HCT116 (cell line): ENCODE data around the gene CMBL. TPM values are rescaled to one million over a fixed set of nuclear protein-coding genes. Genes with fewer than 3 reads are reported as not detected.

ENCODE experiments used
- ATAC-seq: fragments of 200-7000 bp; cut with Tn5 transposase; 2 replicates; pipeline ENCODE4 v1.9.1; 2020; ENCODE audit warnings: mild to moderate bottlenecking, moderate library complexity
- BruUV-seq: library from RNA; stranded (reverse); fragments of 400-500 nt; replicated peaks from 2 replicates; lab custom pipeline; 2021; lab: Mats Ljungman, UMichigan
- CTCF ChIA-PET: fragments of 300-600 bp; sonication (Branson Sonifier 250); formaldehyde crosslinking; loops from one replicate; lab custom pipeline; 2021; ENCODE audit warnings: antibody characterized with exemption; lab: Charles Lee
- POLR2A ChIA-PET: fragments of 300-600, 350-600 bp; sonication (Branson Sonifier 250); formaldehyde crosslinking; loops from one replicate; lab custom pipeline; 2021; ENCODE audit warnings: antibody characterized with exemption; lab: Charles Lee
- RAD21 ChIA-PET, 2 experiments: fragments of 300-600 bp; sonication (Branson Sonifier 250); formaldehyde crosslinking; loops; one replicate each; lab custom pipeline; 2023; ENCODE audit warnings: low total read pairs in 2 of 2; ENCODE audit not compliant: uncharacterized antibody in 2 of 2, unreplicated experiment in 2 of 2, low non-redundant PET in 1 of 2; lab: Charles Lee
- DNase-seq: peaks from one replicate; pipeline ENCODE4 v3.0.0-alpha.2; 2010; ENCODE audit warnings: low read depth, low spot score
- H2AFZ ChIP-seq: fragments of 200-600 bp; shearing (Covaris generic), sonication (generic); 2 replicates; pipeline ENCODE4 v1.6.1; 2017; ENCODE audit warnings: low read depth, mixed run types, mixed read lengths, antibody characterized with exemption, low read length; ENCODE audit not compliant: poor library complexity, severe bottlenecking
- H3K27ac ChIP-seq: 2 replicates; pipeline ENCODE4 v1.5.1; 2012; ENCODE audit warnings: low read depth, low read length
- H3K27me3 ChIP-seq: fragments of 200-600 bp; sonication (generic); 2 replicates; pipeline ENCODE4 v1.6.1; 2016; ENCODE audit warnings: mixed run types, low read length, mixed read lengths; ENCODE audit not compliant: insufficient read depth
- H3K36me3 ChIP-seq, 2 experiments: fragments of 200-500 bp in 1 of 2; fragments of 200-600 bp in 1 of 2; sonication (Bioruptor generic) in 1 of 2; sonication (generic) in 1 of 2; 2 replicates each; pipeline versions ENCODE4 v1.5.1 to v1.6.1; 2014 to 2016; ENCODE audit warnings: low read length in 2 of 2, inconsistent platforms in 1 of 2, mixed read lengths in 1 of 2, mixed run types in 1 of 2; ENCODE audit not compliant: insufficient read depth in 2 of 2, control insufficient read depth in 1 of 2
- H3K4me1 ChIP-seq, 2 experiments: fragments of 200-600 bp in 1 of 2; sonication (generic) in 1 of 2; 2 replicates each; pipeline versions ENCODE4 v1.5.1 to v1.6.1; 2012 to 2017; ENCODE audit warnings: low read length in 2 of 2, inconsistent platforms in 1 of 2, mild to moderate bottlenecking in 1 of 2, mixed read lengths in 1 of 2, mixed run types in 1 of 2, moderate library complexity in 1 of 2; ENCODE audit not compliant: insufficient read depth in 2 of 2, control insufficient read depth in 1 of 2
- H3K4me2 ChIP-seq: fragments of 200-600 bp; sonication (generic); 2 replicates; pipeline ENCODE4 v1.6.1; 2017; ENCODE audit warnings: mixed run types, low read length, mixed read lengths
- H3K4me3 ChIP-seq, 2 experiments: fragments of 200-600 bp in 1 of 2; sonication (generic) in 1 of 2; replicated peaks in 1 of 2; 2 replicates each; pipeline ENCODE4 v1.5.1; 2011 to 2016; ENCODE audit warnings: low read length in 2 of 2, control low read depth in 1 of 2, low read depth in 1 of 2, mild to moderate bottlenecking in 1 of 2, mixed read lengths in 1 of 2, mixed run types in 1 of 2
- H3K79me2 ChIP-seq: fragments of 200-600 bp; sonication (generic); 2 replicates; pipeline ENCODE4 v1.6.1; 2017; ENCODE audit warnings: mild to moderate bottlenecking, mixed run types, low read length, moderate library complexity, mixed read lengths; ENCODE audit not compliant: insufficient read depth
- H3K9ac ChIP-seq: fragments of 200-600 bp; sonication (generic); 2 replicates; pipeline ENCODE4 v1.6.1; 2016; ENCODE audit warnings: low read length, mixed read lengths
- H3K9me2 ChIP-seq: fragments of 200-600 bp; sonication (generic), shearing (Covaris generic); 2 replicates; pipeline ENCODE4 v1.6.1; 2017; ENCODE audit warnings: mixed run types, mild to moderate bottlenecking, moderate library complexity; ENCODE audit not compliant: insufficient read depth
- H3K9me3 ChIP-seq, 2 experiments: fragments of 200-500 bp in 1 of 2; fragments of 200-600 bp in 1 of 2; sonication (Bioruptor generic) in 1 of 2; sonication (generic) in 1 of 2; 2 replicates each; pipeline ENCODE4 v1.6.1; 2014 to 2017; ENCODE audit warnings: low read length in 2 of 2, mixed read lengths in 2 of 2, inconsistent platforms in 1 of 2, low read depth in 1 of 2, mild to moderate bottlenecking in 1 of 2, mixed run types in 1 of 2, moderate library complexity in 1 of 2; ENCODE audit not compliant: control insufficient read depth in 1 of 2, insufficient read depth in 1 of 2
- H4K20me1 ChIP-seq: fragments of 200-600 bp; sonication (generic), shearing (Covaris generic); 2 replicates; pipeline ENCODE4 v1.6.1; 2017; ENCODE audit warnings: mixed run types, mild to moderate bottlenecking, moderate library complexity; ENCODE audit not compliant: insufficient read depth
- CEBPB ChIP-seq: IDR thresholded peaks from 2 replicates; pipeline ENCODE4 v1.6.1; 2012; ENCODE audit warnings: low read depth
- CTCF ChIP-seq, 3 experiments: fragments of 200-600 bp in 1 of 3; sonication (generic) in 1 of 3; IDR thresholded peaks in 2 of 3; conservative IDR thresholded peaks in 1 of 3; 2 replicates each; pipeline ENCODE4 v1.5.1; 2012 to 2017; ENCODE audit warnings: low read depth in 2 of 3, low read length in 2 of 3, antibody characterized with exemption in 1 of 3, borderline replicate concordance in 1 of 3, control low read depth in 1 of 3, mild to moderate bottlenecking in 1 of 3, mixed read lengths in 1 of 3, mixed run types in 1 of 3, moderate library complexity in 1 of 3; ENCODE audit not compliant: insufficient read depth in 1 of 3
- EGR1 ChIP-seq: IDR thresholded peaks from 2 replicates; pipeline ENCODE4 v1.6.1; 2012; ENCODE audit warnings: low read depth
- ELF1 ChIP-seq: IDR thresholded peaks from 2 replicates; pipeline ENCODE4 v1.6.1; 2012; ENCODE audit warnings: low read depth, borderline replicate concordance
- MAX ChIP-seq: IDR thresholded peaks from 2 replicates; pipeline ENCODE4 v1.6.1; 2012
- POLR2A ChIP-seq: IDR thresholded peaks from 2 replicates; pipeline ENCODE4 v1.7.0; 2011; ENCODE audit warnings: borderline replicate concordance; ENCODE audit not compliant: insufficient read depth, insufficient read length; ENCODE audit errors: extremely low read depth
- POLR2AphosphoS5 ChIP-seq: IDR thresholded peaks from 2 replicates; pipeline ENCODE4 v1.6.1; 2011; ENCODE audit warnings: mild to moderate bottlenecking, low read depth, low read length, moderate library complexity
- RAD21 ChIP-seq: IDR thresholded peaks from 2 replicates; pipeline ENCODE4 v1.6.1; 2012; ENCODE audit warnings: low read depth, mild to moderate bottlenecking
- SIN3A ChIP-seq: IDR thresholded peaks from 2 replicates; pipeline ENCODE4 v1.6.1; 2012; ENCODE audit warnings: low read depth
- SRF ChIP-seq: IDR thresholded peaks from 2 replicates; pipeline ENCODE4 v1.6.1; 2012; ENCODE audit warnings: low read depth
- YY1 ChIP-seq: IDR thresholded peaks from 2 replicates; pipeline ENCODE4 v1.6.1; 2011; ENCODE audit warnings: low read length, low read depth, moderate library complexity, mild to moderate bottlenecking; ENCODE audit not compliant: insufficient replicate concordance; ENCODE audit errors: extremely low read depth
- intact Hi-C: fragments of 100-400 bp; cut with micrococcal nuclease; formaldehyde crosslinking; loops from 2 replicates; pipeline ENCODE4 v1.10.0; 2022
- total RNA-seq: library from RNA; stranded (reverse); gene quantifications from one replicate; pipeline ENCODE4 v1.2.1, GENCODE V29; 2021; ENCODE audit not compliant: unreplicated experiment

CMBL gene
- total RNA-seq, 1 experiment from 2014 or later = 51.0 TPM

GRCh38 chr5:10232386-10232785, 75.3 kb downstream of the CMBL start:
- Histone ChIP-seq H3K36me3 (no peaks in the 10 kb centered on the region), H3K79me2 (no peaks in the 10 kb centered on the region), H3K4me2 (no peak overlapping the region), H3K4me3 (no peak overlapping the region), H3K9me2 (no peaks in the 10 kb centered on the region), H3K9ac (no peak overlapping the region), H4K20me1 (no peaks in the 10 kb centered on the region), H2AFZ (no peak overlapping the region), H3K9me3 (no peaks in the 10 kb centered on the region), H3K27ac (no peak overlapping the region), H3K4me1 (peaks cover 28 to 32% of the 10 kb centered on the region in 2 experiments), H3K27me3 (no peaks in the 10 kb centered on the region)
- POLR2A ChIA-PET = no interaction called here
- no TSS peak for BruUV-seq
- ATAC-seq = no peak
- RAD21 ChIA-PET = no interaction called here
- intact Hi-C loops = loop anchor here (5.0 kb wide), 1 partner anchor 90 kb away; no protein-coding TSS in a partner anchor
- CTCF ChIA-PET = interaction anchor here (2.1 kb wide), 1 partner anchor 335 kb away, joined by 4 read pairs; no protein-coding TSS in a partner anchor
- no peak for DNase-seq
- TF ChIP-seq CEBPB (no peak), POLR2AphosphoS5 (no peak), SRF (no peak), SIN3A (no peak), MAX (no peak), ELF1 (no peak), POLR2A (no peak), EGR1 (no peak)

DNA sequence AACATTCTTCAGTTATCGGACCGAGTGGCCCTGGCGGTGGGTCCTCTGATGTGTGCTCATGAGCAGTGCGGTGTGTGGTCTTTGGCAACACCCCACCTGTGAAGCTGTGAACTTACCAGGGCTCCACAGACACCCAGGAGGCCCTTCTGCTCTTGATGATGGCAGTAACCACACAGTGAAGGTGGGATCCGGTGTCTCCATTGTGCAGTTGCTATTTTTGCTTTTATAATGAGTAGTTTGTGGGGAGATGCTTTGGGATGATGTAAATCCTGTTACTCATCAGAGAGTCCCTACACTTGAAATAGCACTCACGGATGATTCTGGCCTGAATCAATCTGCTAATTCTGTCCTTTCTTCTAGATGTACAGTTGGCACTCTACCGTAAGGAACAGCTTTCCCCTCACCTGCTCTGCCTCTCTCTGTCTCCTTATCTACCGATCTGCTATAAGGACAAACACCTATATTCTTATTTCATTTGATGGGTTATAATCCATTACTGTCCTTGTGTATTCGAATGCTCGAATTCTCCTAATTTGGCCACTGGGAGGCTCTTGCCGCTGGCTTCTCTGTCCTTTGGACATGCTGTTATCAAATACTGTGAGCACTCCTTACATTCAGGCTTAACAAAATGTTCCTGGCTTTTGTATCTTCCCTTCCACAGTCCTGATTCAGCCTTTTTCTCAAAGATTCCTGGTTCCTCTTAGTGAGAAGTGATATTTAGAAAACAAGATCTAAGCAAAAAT, 78.2 kb downstream of the CMBL start:
- RAD21 ChIA-PET = no interaction called here
- H3K36me3 ChIP-seq = no peaks in the 10 kb centered on the region

More for the DNA sequence above, 78.2 kb downstream of the CMBL start:
- no TSS peak for BruUV-seq
- DNase-seq (no peak), ATAC-seq (peak; percentile 52; the same call in 1 of the 2 replicates)
- intact Hi-C loops = loop anchor here (5.0 kb wide), 1 partner anchor 87 kb away; no protein-coding TSS in a partner anchor
- ChIA-PET POLR2A (no interaction called here), CTCF (no interaction called here)
- Histone ChIP-seq H2AFZ (no peak overlapping the region), H3K4me2 (no peak overlapping the region), H3K9me3 (no peaks in the 10 kb centered on the region), H3K9ac (no peak overlapping the region), H3K27me3 (no peaks in the 10 kb centered on the region), H3K27ac (no peak overlapping the region), H3K4me1 (peaks cover 15 to 18% of the 10 kb centered on the region in 2 experiments), H3K4me3 (no peak overlapping the region), H3K79me2 (no peaks in the 10 kb centered on the region), H3K9me2 (no peaks in the 10 kb centered on the region), H4K20me1 (no peaks in the 10 kb centered on the region)
- no peak for TF ChIP-seq YY1
- peak in 2 of 3 experiments; percentile 27 to 43; a peak in 3 of 6 replicates for TF ChIP-seq CTCF (IDR thresholded peaks at IDR 0.05 in 2 of 3, conservative IDR thresholded peaks at IDR 0.05 in 1 of 3; ENCODE audit: borderline replicate concordance in 1 of 3, insufficient read depth in 1 of 3, low read depth in 2 of 3, low read length in 2 of 3)
- TF ChIP-seq RAD21 = peak; percentile 23; the same call in 1 of the 2 replicates
